HT1080 (cell line): ENCODE data around the gene CCND3. TPM values are rescaled to one million over a fixed set of nuclear protein-coding genes. Genes with fewer than 3 reads are reported as not detected.

Source experiments
- small RNA-seq: library from RNA; depleted of rRNA; stranded (forward); fragments of <200 nt; gene quantifications from one replicate; pipeline ENCODE3, GENCODE V24; 2014
- total RNA-seq: library from RNA; depleted of rRNA; stranded (reverse); fragments of >200 nt; shearing (Covaris generic); gene quantifications from 2 replicates; pipeline ENCODE4 v1.2.3, GENCODE V29; 2014; rRNA removed

The CCND3 gene
- total RNA-seq, 1 experiment from 2014 or later = 53.6 TPM

Small RNA genes within 50 kb of the gene (small RNA-seq; reads per million reads assigned to genes)
- gene RF00019 = not detected

Other genes with a start within 250 kb of the CCND3 start
- gene TFEB, start 206.2 kb downstream of the CCND3 start, total RNA-seq = 4.5 and 5.5 TPM in 2 replicates
- not detected in 2 replicates for gene PGC, start 194.4 kb downstream of the CCND3 start, total RNA-seq
- 1.5 and 1.9 TPM in 2 replicates for gene FRS3, start 161.9 kb downstream of the CCND3 start, total RNA-seq
- 0.39 TPM in 1 of 2 replicates, not detected in the other for gene PRICKLE4, start 161.0 kb downstream of the CCND3 start, total RNA-seq
- 246 and 250 TPM in 2 replicates for gene TOMM6, start 154.1 kb downstream of the CCND3 start, total RNA-seq
- gene USP49, start 46.4 kb downstream of the CCND3 start, total RNA-seq = 0.57 and 2.1 TPM in 2 replicates
- gene MED20, start 20.7 kb downstream of the CCND3 start, total RNA-seq = 23.7 and 24.2 TPM in 2 replicates
- 38.4 and 60.0 TPM in 2 replicates for gene BYSL, start 20.3 kb downstream of the CCND3 start, total RNA-seq
- gene TAF8, start 108.7 kb upstream of the CCND3 start, total RNA-seq = 18.4 and 21.1 TPM in 2 replicates
- not detected in 2 replicates for gene C6orf132, start 200.8 kb upstream of the CCND3 start, total RNA-seq
- gene GUCA1A, start 231.6 kb upstream of the CCND3 start, total RNA-seq = not detected in 2 replicates